Caco-2 (cell line): Measurements from ENCODE around the gene RNF43. TPM values are rescaled to one million over a fixed set of nuclear protein-coding genes. Genes with fewer than 3 reads are reported as not detected.

Source experiments
- BruUV-seq: library from RNA; stranded (reverse); fragments of 400-500 nt; replicated peaks from 2 replicates; lab custom pipeline; 2021; lab: Mats Ljungman, UMichigan
- CTCF ChIA-PET: fragments of 300-600 bp; sonication (Branson Sonifier 250); formaldehyde crosslinking; loops from one replicate; lab custom pipeline; 2022; ENCODE audit warnings: antibody characterized with exemption; lab: Charles Lee
- POLR2A ChIA-PET: fragments of 300-600 bp; sonication (Branson Sonifier 250); formaldehyde crosslinking; loops from one replicate; lab custom pipeline; 2022; ENCODE audit warnings: antibody characterized with exemption; lab: Charles Lee
- DNase-seq, 2 experiments: peaks; one replicate each; pipeline versions ENCODE4 v3.0.0 to v3.0.0-alpha.2; 2020 to 2022
- H3K27me3 ChIP-seq: replicated peaks from 2 replicates; pipeline ENCODE4 v1.6.0; 2011; ENCODE audit warnings: low read length; ENCODE audit not compliant: control insufficient read depth, insufficient read depth
- H3K36me3 ChIP-seq: 2 replicates; pipeline ENCODE4 v1.5.1; 2011; ENCODE audit warnings: low read length; ENCODE audit not compliant: control insufficient read depth, insufficient read depth
- H3K4me1 ChIP-seq: fragments of 250-450 bp; sonication (Bioruptor Pico); 2 replicates; pipeline ENCODE4 v1.5.1; 2020; ENCODE audit warnings: mild to moderate bottlenecking
- H3K4me3 ChIP-seq: 2 replicates; pipeline ENCODE4 v1.5.1; 2011; ENCODE audit warnings: low read depth, mild to moderate bottlenecking, control low read depth, low read length
- H3K9me3 ChIP-seq: fragments of 250-450 bp; sonication (Bioruptor Pico); 2 replicates; pipeline ENCODE4 v1.5.1; 2020; ENCODE audit warnings: mild to moderate bottlenecking, moderate library complexity
- H3K27ac Mint-ChIP-seq: one replicate; pipeline ENCODE4 v1.8.0; 2022; ENCODE audit warnings: mixed read lengths; ENCODE audit not compliant: unreplicated experiment
- H3K27me3 Mint-ChIP-seq: one replicate; pipeline ENCODE4 v1.8.0; 2022; ENCODE audit warnings: mixed read lengths; ENCODE audit not compliant: insufficient read depth, unreplicated experiment
- H3K36me3 Mint-ChIP-seq: one replicate; pipeline ENCODE4 v1.8.0; 2022; ENCODE audit warnings: mild to moderate bottlenecking, mixed read lengths; ENCODE audit not compliant: insufficient read depth, unreplicated experiment
- H3K4me1 Mint-ChIP-seq: one replicate; pipeline ENCODE4 v1.8.0; 2022; ENCODE audit warnings: low read depth, mixed read lengths; ENCODE audit not compliant: unreplicated experiment
- H3K4me3 Mint-ChIP-seq: one replicate; pipeline ENCODE4 v1.8.0; 2022; ENCODE audit warnings: mild to moderate bottlenecking, moderate library complexity, mixed read lengths; ENCODE audit not compliant: unreplicated experiment
- H3K9me3 Mint-ChIP-seq: one replicate; pipeline ENCODE4 v1.8.0; 2022; ENCODE audit warnings: mixed read lengths; ENCODE audit not compliant: unreplicated experiment
- CTCF ChIP-seq, 2 experiments: fragments of 200-600 bp in 1 of 2; IDR thresholded peaks; 1 replicate in 1 of 2; 2 replicates in 1 of 2; pipeline versions ENCODE4 v1.5.1 to v1.8.0; 2011 to 2022; ENCODE audit warnings: antibody characterized with exemption in 1 of 2, control low read depth in 1 of 2, inconsistent platforms in 1 of 2, low read depth in 1 of 2, low read length in 1 of 2, mild to moderate bottlenecking in 1 of 2, moderate library complexity in 1 of 2; ENCODE audit not compliant: insufficient read depth in 1 of 2, severe bottlenecking in 1 of 2, unreplicated experiment in 1 of 2
- intact Hi-C: fragments of 100-400 bp; cut with micrococcal nuclease; formaldehyde crosslinking; loops from one replicate; pipeline ENCODE4 v1.10.0; 2022; ENCODE audit not compliant: unreplicated experiment
- total RNA-seq: library from RNA; stranded (reverse); gene quantifications from 2 replicates; pipeline ENCODE4 v1.2.3, GENCODE V29; 2022

The RNF43 gene
- total RNA-seq, 1 experiment from 2014 or later: 84.2 TPM

- intact Hi-C loops: no loop called here
- Mint-ChIP-seq H3K27me3 (no peaks in the 10 kb centered on the region), H3K27ac (peak overlapping the region; percentile 6), H3K4me3 (no peak overlapping the region), H3K9me3 (no peaks in the 10 kb centered on the region), H3K4me1 (peaks cover 77% of the 10 kb centered on the region), H3K36me3 (peaks cover 90% of the 10 kb centered on the region)
- TF ChIP-seq CTCF (IDR thresholded peaks at IDR 0.05; ENCODE audit: insufficient read depth in 1 of 2, low read depth in 1 of 2, low read length in 1 of 2, severe bottlenecking in 1 of 2, unreplicated experiment in 1 of 2): no peak
- CTCF ChIA-PET: no interaction called here
- no peaks in the 10 kb centered on the region for H3K27me3 ChIP-seq
- no peak overlapping the region for H3K4me3 ChIP-seq
- peaks cover 87% of the 10 kb centered on the region for H3K4me1 ChIP-seq
- no peak for DNase-seq
- H3K9me3 ChIP-seq: no peaks in the 10 kb centered on the region
- POLR2A ChIA-PET: no interaction called here
- peaks cover 1% of the 10 kb centered on the region for H3K36me3 ChIP-seq
- BruUV-seq: no TSS peak
These were observed 42.1 kb downstream of the RNF43 start for GRCh38 chr17:58375256-58375655.

DNA sequence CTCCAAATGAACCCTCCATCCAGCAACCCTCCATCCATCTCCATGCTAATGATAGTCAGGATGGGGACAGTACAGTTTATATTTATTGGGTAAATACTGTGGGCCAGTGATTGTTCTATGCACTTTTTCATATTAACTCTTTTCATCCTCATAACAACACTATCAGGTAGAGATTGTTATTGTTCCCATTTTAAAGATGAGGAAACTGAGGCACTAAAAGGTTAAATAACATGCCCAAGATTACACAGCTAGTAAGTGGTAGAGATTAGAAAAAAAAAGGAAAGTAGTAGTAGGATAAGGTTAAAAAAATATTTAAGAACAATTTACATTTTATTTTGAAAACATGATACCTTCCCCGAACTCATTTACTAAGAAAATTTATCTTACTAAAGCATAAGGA is 43.4 kb downstream of the RNF43 start:
- peaks cover 87% of the 10 kb centered on the region for H3K4me1 ChIP-seq
- no peaks in the 10 kb centered on the region for H3K9me3 Mint-ChIP-seq
- intact Hi-C loops: no loop called here
- H3K27me3 Mint-ChIP-seq: no peaks in the 10 kb centered on the region
- peaks cover 77% of the 10 kb centered on the region for H3K4me1 Mint-ChIP-seq
- TF ChIP-seq CTCF (IDR thresholded peaks at IDR 0.05; ENCODE audit: insufficient read depth in 1 of 2, low read depth in 1 of 2, low read length in 1 of 2, severe bottlenecking in 1 of 2, unreplicated experiment in 1 of 2): no peak
- ChIA-PET POLR2A (no interaction called here), CTCF (no interaction called here)
- no peak overlapping the region for H3K4me3 ChIP-seq
- peaks cover 1% of the 10 kb centered on the region for H3K36me3 ChIP-seq
- DNase-seq: no peak
- no TSS peak for BruUV-seq
- no peaks in the 10 kb centered on the region for H3K9me3 ChIP-seq
- H3K27me3 ChIP-seq: no peaks in the 10 kb centered on the region
- no peak overlapping the region for H3K27ac Mint-ChIP-seq
- peaks cover 94% of the 10 kb centered on the region for H3K36me3 Mint-ChIP-seq
- no peak overlapping the region for H3K4me3 Mint-ChIP-seq

GRCh38 chr17:58373003-58373402 is 44.3 kb downstream of the RNF43 start:
- Histone ChIP-seq H3K27me3 (no peaks in the 10 kb centered on the region), H3K4me1 (peaks cover 83% of the 10 kb centered on the region), H3K9me3 (no peaks in the 10 kb centered on the region), H3K36me3 (peaks cover 2% of the 10 kb centered on the region), H3K4me3 (no peak overlapping the region)
- H3K27me3 Mint-ChIP-seq: no peaks in the 10 kb centered on the region
- intact Hi-C loops: no loop called here
- POLR2A ChIA-PET: no interaction called here
- H3K4me1 Mint-ChIP-seq: peaks cover 80% of the 10 kb centered on the region
- peaks cover 96% of the 10 kb centered on the region for H3K36me3 Mint-ChIP-seq
- DNase-seq: no peak
- BruUV-seq: no TSS peak
- H3K27ac Mint-ChIP-seq: peak overlapping the region; percentile 86
- TF ChIP-seq CTCF (IDR thresholded peaks at IDR 0.05; ENCODE audit: insufficient read depth in 1 of 2, low read depth in 1 of 2, low read length in 1 of 2, severe bottlenecking in 1 of 2, unreplicated experiment in 1 of 2): no peak
- peak overlapping the region; percentile 21 for H3K4me3 Mint-ChIP-seq
- CTCF ChIA-PET: interaction anchor here (0.5 to 0.7 kb wide), 2 partner anchors 55 to 77 kb away, joined by 3 read pairs; no protein-coding TSS in a partner anchor
- H3K9me3 Mint-ChIP-seq: no peaks in the 10 kb centered on the region
